HepG2 (cell line): ENCODE measurements around the gene ADAM8. TPM values are rescaled to one million over a fixed set of nuclear protein-coding genes. Genes with fewer than 3 reads are reported as not detected.
A peak's percentile ranks its signal among the peaks of the same experiment; 100 is the strongest.

Source experiments
- CEBPB ChIP-seq: IDR thresholded peaks from 2 replicates; pipeline ENCODE4 v1.6.1; 2011; ENCODE audit warnings: low read depth, low read length, improper control_type of control experiment, borderline replicate concordance
- CREB1 ChIP-seq, 2 experiments: fragments of 450-650 bp in 1 of 2; IDR thresholded peaks; 2 replicates each; pipeline ENCODE4 v1.6.1; 2016 to 2017; ENCODE audit warnings: control low read depth in 1 of 2, mild to moderate bottlenecking in 1 of 2, missing compliant biosample characterization in 1 of 2, missing genetic modification characterization in 1 of 2
- CREBL2 ChIP-seq: sonication (generic); formaldehyde crosslinking; IDR thresholded peaks from 2 replicates; pipeline ENCODE4 v1.8.1; 2023; ENCODE audit warnings: missing genetic modification reagents, mild to moderate bottlenecking, borderline replicate concordance
- FOXC1 ChIP-seq: sonication (generic); formaldehyde crosslinking; IDR thresholded peaks from 2 replicates; pipeline ENCODE4 v1.8.0; 2022; ENCODE audit warnings: mild to moderate bottlenecking, missing genetic modification reagents, borderline replicate concordance
- GMEB1 ChIP-seq: sonication (generic); formaldehyde crosslinking; IDR thresholded peaks from 2 replicates; pipeline ENCODE4 v1.5.1; 2020; ENCODE audit warnings: missing genetic modification reagents, mild to moderate bottlenecking, borderline replicate concordance
- PAXIP1 ChIP-seq: sonication (generic); formaldehyde crosslinking; conservative IDR thresholded peaks from 2 replicates; pipeline ENCODE4 v1.4.0; 2020; ENCODE audit warnings: mild to moderate bottlenecking, missing genetic modification reagents, moderate library complexity
- SAFB2 ChIP-seq: sonication (generic); formaldehyde crosslinking; IDR thresholded peaks from 2 replicates; pipeline ENCODE4 v1.5.1; 2020; ENCODE audit warnings: missing genetic modification reagents, low read depth, mild to moderate bottlenecking, borderline replicate concordance
- SAP130 ChIP-seq: IDR thresholded peaks from 2 replicates; pipeline ENCODE4 v1.6.1; 2016; ENCODE audit warnings: low read depth
- TFDP1 ChIP-seq: IDR thresholded peaks from 2 replicates; pipeline ENCODE4 v1.6.1; 2016; ENCODE audit warnings: missing compliant biosample characterization, missing genetic modification reagents, borderline replicate concordance
- TFDP2 ChIP-seq: sonication (generic); formaldehyde crosslinking; IDR thresholded peaks from 2 replicates; pipeline ENCODE4 v1.4.0; 2020; ENCODE audit warnings: missing genetic modification reagents
- ZBTB21 ChIP-seq: sonication (generic); formaldehyde crosslinking; IDR thresholded peaks from 2 replicates; pipeline ENCODE4 v1.4.0; 2020; ENCODE audit warnings: missing genetic modification reagents
- ZFP36L2 ChIP-seq: sonication (generic); formaldehyde crosslinking; IDR thresholded peaks from 2 replicates; pipeline ENCODE4 v1.4.0; 2020; ENCODE audit warnings: missing genetic modification reagents
- ZNF234 ChIP-seq: sonication (generic); formaldehyde crosslinking; conservative IDR thresholded peaks from 2 replicates; pipeline ENCODE4 v1.5.1; 2020; ENCODE audit warnings: mild to moderate bottlenecking, missing genetic modification reagents
- ZNF280B ChIP-seq: sonication (generic); formaldehyde crosslinking; IDR thresholded peaks from 2 replicates; pipeline ENCODE4 v1.5.0; 2020; ENCODE audit warnings: missing genetic modification reagents, mild to moderate bottlenecking, borderline replicate concordance
- ZNF773 ChIP-seq: sonication (generic); formaldehyde crosslinking; IDR thresholded peaks from 2 replicates; pipeline ENCODE4 v1.4.0; 2020; ENCODE audit warnings: missing genetic modification reagents, borderline replicate concordance
- polyA plus RNA-seq, 8 experiments: library from polyadenylated mRNA; depleted of rRNA in 3 of 8; stranded (reverse) in 7 of 8; unstranded in 1 of 8; fragments of >200 nt; fragmentation: Illumina TruSeq in 4 of 8; extraction: Trizol in 4 of 8; gene quantifications; 2 replicates each; pipeline versions ENCODE4 v1.2.1 to v1.2.3, GENCODE V29; 2011 to 2016; ENCODE audit warnings: low read depth in 4 of 8, missing spikeins in 1 of 8, mixed read lengths in 1 of 8; ENCODE audit not compliant: insufficient read depth in 1 of 8
- total RNA-seq, 5 experiments: library from RNA; depleted of rRNA; stranded (reverse); fragments of >200 nt; fragmentation: Illumina TruSeq; extraction: Trizol; gene quantifications; 2 replicates each; pipeline ENCODE4 v1.2.3, GENCODE V29; 2016; ENCODE audit warnings: low read depth in 1 of 5
- TF ChIP-seq, protein P1 (sequence below): sonication (generic); formaldehyde crosslinking; IDR thresholded peaks from 2 replicates; pipeline ENCODE4 v1.5.1; 2020; ENCODE audit warnings: mild to moderate bottlenecking, moderate library complexity, missing genetic modification reagents

ADAM8 gene
- total and polyA plus RNA-seq, 2 of the 13 experiments (the other 11 are each of a cell fraction or from before 2014, with no cell fraction given), result 0.24 to 0.93 TPM

DNA sequence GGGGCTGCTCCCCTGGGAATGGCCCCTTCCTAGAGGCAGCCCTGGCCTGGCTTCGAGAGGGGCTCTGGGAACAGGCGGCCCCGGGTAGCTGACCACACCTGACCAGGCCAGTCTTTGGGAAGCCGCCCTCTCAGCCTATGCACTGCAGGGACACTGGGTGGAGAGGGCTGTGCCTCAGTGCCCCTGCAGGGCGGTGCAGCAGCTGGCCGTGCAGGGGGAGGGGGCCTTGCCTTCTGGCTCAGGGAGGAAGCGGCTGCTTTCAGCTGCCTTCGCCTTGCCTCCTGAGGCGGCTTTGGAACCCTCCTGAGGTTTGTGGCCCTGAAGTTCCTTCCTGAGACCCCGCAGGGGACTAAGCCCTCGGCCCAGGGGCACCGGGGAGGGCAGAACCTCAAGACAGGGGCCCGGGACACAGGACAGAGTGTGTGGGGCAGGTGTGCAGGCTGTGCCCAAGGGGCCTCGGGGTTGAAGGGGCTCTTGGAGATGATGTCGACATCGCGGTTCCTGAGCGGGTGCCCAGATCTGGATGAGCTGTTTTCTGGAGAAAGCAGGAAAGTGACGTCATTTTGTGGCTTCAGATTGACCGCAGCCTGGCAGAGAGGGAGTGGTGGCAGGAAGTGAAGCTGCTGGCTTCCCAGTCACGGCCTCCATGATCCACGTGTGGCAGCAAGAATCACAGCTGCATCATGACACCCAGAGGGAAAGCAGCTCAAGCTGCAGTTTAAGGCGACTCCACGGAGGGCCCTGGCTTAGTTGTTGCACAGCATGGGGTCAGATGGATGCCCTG is 17.7 kb downstream of the ADAM8 start (continued):
- TF ChIP-seq CREB1 (IDR thresholded peaks at IDR 0.05), result peak; percentile 97
- no peak for TF ChIP-seq CREB1 (CRISPR knock-in tag; IDR thresholded peaks at IDR 0.05)
- no peak for TF ChIP-seq PAXIP1 (CRISPR knock-in tag)
- TF ChIP-seq, protein P1, sequence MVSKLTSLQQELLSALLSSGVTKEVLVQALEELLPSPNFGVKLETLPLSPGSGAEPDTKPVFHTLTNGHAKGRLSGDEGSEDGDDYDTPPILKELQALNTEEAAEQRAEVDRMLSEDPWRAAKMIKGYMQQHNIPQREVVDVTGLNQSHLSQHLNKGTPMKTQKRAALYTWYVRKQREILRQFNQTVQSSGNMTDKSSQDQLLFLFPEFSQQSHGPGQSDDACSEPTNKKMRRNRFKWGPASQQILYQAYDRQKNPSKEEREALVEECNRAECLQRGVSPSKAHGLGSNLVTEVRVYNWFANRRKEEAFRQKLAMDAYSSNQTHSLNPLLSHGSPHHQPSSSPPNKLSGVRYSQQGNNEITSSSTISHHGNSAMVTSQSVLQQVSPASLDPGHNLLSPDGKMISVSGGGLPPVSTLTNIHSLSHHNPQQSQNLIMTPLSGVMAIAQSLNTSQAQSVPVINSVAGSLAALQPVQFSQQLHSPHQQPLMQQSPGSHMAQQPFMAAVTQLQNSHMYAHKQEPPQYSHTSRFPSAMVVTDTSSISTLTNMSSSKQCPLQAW (CRISPR knock-in tag), result no peak
- TF ChIP-seq CEBPB, result peak; percentile 22; the same call in 1 of the 2 replicates
- TF ChIP-seq ZBTB21 (CRISPR knock-in tag), result peak; percentile 59; the same call in 1 of the 2 replicates
- TF ChIP-seq ZFP36L2 (CRISPR knock-in tag), result no peak
- no peak for TF ChIP-seq ZNF280B
- TF ChIP-seq TFDP1 (CRISPR knock-in tag), result no peak
- no peak for TF ChIP-seq FOXC1 (CRISPR knock-in tag)
- TF ChIP-seq GMEB1, result no peak
- TF ChIP-seq TFDP2 (CRISPR knock-in tag), result no peak
- no peak for TF ChIP-seq SAFB2
- TF ChIP-seq CREBL2 (CRISPR knock-in tag), result no peak
- TF ChIP-seq ZNF234 (CRISPR knock-in tag), result no peak
- TF ChIP-seq SAP130 (CRISPR knock-in tag), result 0 out of 2 replicates have a peak, but pooled peaks have one; percentile 17
- no peak for TF ChIP-seq ZNF773
